ENCODE data around the gene RIN2.
"Not testable (repeated sequence)": the region's sequence is repeated elsewhere in the genome, so short reads cannot be mapped to it uniquely, and the experiment has no call there.

Gene RIN2

DNA sequence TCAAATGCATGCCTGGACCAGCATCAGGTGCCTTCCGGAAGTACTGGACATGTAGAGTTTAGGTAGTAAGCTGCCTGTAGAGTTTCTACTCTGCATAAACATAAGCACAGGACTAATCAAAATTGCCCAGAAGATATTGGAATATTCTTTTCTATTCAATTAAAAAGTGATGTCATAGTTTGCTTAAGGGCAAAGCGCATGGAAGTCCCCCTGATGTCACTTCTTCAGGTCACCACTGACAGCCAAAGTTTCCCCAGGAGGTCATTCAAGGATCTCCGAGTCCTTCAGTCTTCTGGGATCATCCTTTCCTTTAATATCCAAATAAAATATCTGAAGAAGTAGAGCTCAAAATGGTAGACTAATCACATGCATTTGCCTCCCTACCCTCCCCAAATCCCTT is 17.5 kb upstream of the RIN2 start:
- no peak for DNase-seq

DNA sequence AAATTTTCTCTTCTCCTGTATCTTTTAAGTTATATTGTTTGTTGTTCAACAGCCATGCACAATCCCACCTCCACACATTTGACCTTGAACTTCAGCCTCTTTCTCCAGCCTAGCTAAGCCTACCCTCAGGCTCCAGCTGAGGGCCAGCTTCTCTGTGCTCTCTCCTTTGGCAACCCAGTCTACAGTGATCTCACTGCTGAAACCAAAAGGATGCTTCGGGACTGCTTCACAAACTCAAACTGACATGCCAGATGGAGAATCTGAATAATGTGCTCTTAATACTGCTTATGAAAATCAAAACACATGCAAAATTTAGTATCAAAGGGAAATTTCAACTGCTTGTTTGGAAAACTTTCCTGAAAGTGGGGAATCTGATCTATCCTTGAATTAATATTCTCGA is 16.1 kb upstream of the RIN2 start:
- DNase-seq, result no peak

- DNase-seq, result no peak
Measured at GRCh38 chr20:19742974-19743639, 15.0 kb upstream of the RIN2 start.

- DNase-seq, result no peak
Measured at GRCh38 chr20:19743640-19743995, 14.4 kb upstream of the RIN2 start.

DNA sequence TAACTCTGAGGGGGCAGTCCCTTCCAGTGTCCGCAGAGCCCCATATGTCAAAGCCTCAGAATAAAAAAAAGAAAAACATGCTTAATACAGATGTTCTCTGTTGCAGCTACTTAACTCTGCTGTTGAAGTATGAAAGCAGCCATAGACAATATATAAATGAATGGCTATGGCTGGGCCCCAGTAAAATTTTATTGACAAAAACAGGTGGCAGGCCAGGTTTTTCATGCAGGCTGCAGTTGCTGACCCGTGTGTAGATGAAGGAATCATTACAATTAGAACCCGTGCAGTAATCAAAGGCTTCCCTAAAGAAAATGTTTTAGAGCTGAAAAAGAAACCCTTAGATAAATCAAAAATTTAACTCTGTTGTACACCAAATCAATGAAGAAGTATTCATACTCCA is 13.0 kb upstream of the RIN2 start:
- DNase-seq, result no peak

DNA sequence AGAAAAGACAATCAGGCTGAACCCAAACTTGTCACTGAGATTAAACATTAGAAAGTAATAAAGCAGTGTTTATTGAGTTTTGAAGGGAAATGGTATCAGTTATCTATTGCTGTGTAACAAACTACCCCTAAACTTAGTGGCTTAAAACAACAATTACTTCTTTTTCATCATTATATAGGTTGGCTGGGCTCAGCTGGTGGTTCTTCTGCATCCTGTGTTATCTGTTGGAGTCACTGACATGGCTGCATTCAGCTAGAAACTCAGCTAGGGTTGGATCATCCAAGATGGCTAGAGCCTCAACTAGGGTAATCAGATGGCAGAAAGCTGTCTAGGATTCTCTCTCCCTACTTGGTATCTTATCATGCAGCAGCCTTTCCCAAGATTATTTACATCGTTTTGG is 12.5 kb upstream of the RIN2 start:
- DNase-seq, result no peak

GRCh38 chr20:19746396-19746795 is 11.7 kb upstream of the RIN2 start:
- no peak for DNase-seq

GRCh38 chr20:19747903-19748302 is 10.2 kb upstream of the RIN2 start:
- no peak for DNase-seq

GRCh38 chr20:19748681-19749080 is 9.4 kb upstream of the RIN2 start:
- DNase-seq, result no peak

DNA sequence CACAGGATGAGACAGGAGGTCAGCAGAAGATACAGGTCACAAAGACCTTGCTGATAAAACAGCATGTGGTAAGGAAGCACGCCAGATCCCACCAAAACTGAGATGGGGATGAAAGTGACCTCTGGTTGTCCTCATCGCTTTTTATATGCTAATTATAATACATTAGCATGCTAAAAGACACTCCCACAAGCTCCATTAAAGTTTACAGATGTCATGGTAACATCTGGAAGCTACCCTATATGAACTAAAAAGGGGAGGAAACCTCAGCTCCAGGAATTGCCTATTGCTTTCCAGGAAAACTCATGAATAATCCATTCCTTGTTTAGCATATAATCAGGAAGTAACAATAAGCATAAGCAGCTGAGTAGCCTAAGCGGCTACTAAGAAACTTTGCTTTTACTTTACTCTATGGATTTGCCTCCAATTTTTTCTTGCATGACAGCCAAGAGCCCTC is 8.4 kb upstream of the RIN2 start:
- no peak for DNase-seq

DNA sequence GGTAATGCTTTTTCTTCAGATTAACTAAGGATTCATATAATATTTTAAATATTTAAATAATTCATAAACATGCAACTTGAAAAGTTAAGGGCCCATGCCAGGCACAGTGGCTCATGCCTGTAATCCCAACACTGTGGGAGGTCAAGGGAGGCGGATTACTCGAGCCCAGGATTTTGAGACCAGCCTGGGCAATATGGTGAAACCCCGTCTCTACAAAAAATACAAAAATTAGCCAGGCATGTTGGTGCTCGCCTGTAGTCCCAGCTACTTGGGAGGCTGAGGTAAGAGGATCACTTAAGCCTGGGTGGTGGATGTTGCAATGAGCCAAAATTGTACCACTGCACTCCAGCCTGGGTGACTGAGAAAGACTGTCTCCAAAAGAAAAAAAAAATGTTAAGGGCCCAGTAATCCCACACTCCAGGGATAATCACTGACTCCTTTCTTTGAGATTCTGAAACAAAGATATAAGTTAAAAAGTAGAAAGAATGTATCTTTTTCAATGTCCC is 7.9 kb upstream of the RIN2 start:
- DNase-seq, result no peak

GRCh38 chr20:19750907-19751636 is 7.0 kb upstream of the RIN2 start:
- DNase-seq, result no peak

DNA sequence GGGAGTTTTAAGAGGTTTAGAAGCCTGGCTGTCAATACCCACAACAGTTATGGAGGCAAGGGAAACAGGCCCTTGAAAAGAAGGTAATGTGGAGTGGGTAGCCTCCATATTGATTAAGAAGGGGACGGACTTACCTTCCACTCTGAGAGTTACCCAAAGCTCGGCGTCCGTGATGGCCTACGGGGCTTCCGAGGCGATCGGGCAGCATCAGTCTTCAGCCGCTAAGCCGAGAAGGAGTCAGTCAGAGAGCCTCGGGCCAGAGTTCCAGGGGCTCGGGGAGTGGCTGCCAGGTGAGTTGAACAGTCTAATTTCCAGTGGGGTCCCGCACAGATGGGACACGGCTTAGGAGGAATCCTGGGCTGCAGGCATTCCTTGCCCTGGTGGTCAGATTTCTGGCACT is 3.9 kb upstream of the RIN2 start:
- not testable (repeated sequence) for DNase-seq

DNA sequence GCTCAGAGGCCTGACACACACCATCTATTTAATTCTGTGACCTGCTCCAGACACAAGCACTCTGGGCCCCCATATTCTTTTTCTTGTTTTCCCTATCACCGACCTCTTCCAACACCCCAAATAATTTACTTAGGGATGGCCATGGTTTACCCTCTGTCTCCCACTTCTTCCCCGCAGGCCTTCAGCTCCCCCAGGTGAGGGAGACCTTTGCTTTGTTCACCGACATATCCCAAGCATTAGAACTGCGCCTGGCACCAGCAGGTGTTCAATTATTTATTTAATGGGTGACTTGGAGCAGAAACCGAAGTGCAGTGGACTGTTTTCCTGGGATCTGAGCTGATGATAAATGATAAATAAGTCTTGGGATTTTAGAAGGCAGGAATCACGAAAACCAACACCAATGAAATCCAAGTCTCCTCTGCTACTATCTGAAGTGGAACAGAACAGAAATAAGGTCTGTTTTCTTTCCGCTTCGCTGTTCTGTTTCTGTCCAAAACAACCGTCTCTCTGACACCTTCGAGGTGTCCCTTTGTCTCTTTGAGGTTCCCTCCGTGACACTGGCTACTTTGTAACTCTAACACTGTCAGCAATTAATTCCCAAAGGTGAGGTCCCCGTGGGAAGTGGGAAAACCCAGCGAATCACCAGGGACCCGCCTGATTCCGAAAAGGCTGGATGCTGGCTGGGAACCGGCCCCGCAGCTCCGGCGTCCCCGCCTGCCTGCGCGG is 1.1 kb upstream of the RIN2 start:
- no peak for DNase-seq

GRCh38 chr20:19757487-19758132 is 448 bp upstream of the RIN2 start:
- peak; percentile 8 for DNase-seq

GRCh38 chr20:19758501-19759331 is 658 bp downstream of the RIN2 start:
- no peak for DNase-seq

- no peak for DNase-seq
Measured at GRCh38 chr20:19760371-19760721, 2.3 kb downstream of the RIN2 start.

GRCh38 chr20:19761326-19761725 is 3.3 kb downstream of the RIN2 start:
- DNase-seq, result no peak

DNA sequence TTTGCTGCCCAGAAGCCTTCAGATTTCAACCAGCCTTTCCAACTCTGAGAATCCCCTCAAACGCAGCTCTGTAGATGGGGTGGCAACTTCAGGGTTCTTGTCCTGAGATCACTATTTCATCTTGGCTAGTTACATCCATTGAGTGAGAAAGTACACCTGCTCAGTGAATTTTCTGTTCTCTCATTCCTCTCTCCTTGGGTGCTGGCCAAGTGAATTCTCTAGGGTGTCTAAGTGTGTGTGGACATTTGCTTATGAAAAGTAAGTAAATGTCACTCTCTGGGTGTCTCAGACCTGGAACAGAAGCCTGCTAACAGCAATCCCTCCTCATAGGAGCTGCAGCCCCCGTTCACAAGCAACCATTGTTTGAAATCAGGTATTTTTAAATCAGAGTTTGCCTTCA is 3.8 kb downstream of the RIN2 start:
- no peak for DNase-seq

GRCh38 chr20:19764207-19764606 is 6.1 kb downstream of the RIN2 start:
- DNase-seq, result no peak

- no peak for DNase-seq
Measured at GRCh38 chr20:19765266-19765665, 7.2 kb downstream of the RIN2 start.

DNA sequence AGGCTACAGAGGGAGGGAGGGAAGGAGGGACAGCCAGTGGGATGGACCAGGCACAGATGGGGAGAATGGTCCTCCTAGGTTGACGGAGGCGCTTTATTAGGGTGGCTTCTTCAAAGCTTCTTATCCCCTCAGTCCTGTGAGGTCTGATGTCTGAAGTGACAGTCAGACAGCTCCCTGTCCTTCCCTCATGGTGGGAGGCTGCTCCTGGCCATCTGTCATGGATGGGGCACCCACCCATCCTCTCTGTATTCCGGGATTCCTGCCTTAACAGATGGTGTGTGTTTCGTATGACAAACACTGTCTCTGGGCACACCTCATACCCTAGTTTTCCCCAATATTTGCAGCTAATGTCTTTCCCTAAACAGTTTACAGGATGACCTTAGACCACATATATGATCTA is 7.9 kb downstream of the RIN2 start:
- no peak for DNase-seq

DNA sequence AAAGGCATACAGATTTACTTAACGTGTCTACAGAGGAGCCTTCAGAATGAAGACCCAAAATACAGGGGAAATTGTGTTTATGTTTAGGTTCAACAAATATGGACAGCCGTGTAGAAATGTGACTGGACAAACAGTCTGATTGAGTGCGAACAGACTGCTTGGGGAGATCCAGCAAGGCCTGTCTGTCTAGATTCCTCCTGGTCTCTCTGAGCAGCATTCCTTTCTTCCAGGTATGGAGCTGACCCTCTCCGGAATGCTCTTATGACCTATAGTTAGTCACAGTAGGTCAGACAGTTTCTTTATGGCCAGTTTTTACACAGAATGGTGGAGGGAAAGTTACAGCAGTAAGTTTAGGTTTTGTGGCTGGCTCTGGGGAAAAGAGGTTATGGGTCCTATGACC is 9.0 kb downstream of the RIN2 start:
- DNase-seq, result no peak
